HepG2 (cell line): ENCODE results near the gene VKORC1. TPM values are rescaled to one million over a fixed set of nuclear protein-coding genes. Genes with fewer than 3 reads are reported as not detected.

Source experiments
- ATAC-seq: fragments of 200-7000 bp; cut with Tn5 transposase; 3 replicates; pipeline ENCODE4 v1.9.1; 2020; ENCODE audit warnings: mild to moderate bottlenecking, moderate library complexity
- BruUV-seq: library from RNA; stranded (reverse); fragments of 400-500 nt; replicated peaks from 2 replicates; lab custom pipeline; 2021; lab: Mats Ljungman, UMichigan
- CTCF ChIA-PET: fragments of 300-600 bp; formaldehyde crosslinking; extraction: SDS; loops from one replicate; lab custom pipeline; 2021; ENCODE audit warnings: low total read pairs, inconsistent platforms, low intra/inter-chr PET ratio; lab: Yijun Ruan, JAX
- POLR2A ChIA-PET: fragments of 350-600 bp; sonication (Branson Sonifier 250); formaldehyde crosslinking; loops from one replicate; lab custom pipeline; 2020; ENCODE audit warnings: antibody characterized with exemption, inconsistent platforms; lab: Yijun Ruan, JAX
- DNase-seq: peaks from one replicate; pipeline ENCODE4 v3.0.0-alpha.2; 2015; ENCODE audit warnings: low spot score
- FAIRE-seq: peaks from 3 replicates; lab custom pipeline; 2011; peaks lifted over from hg19 to GRCh38; lab: Jason Lieb, UNC
- H2AFZ ChIP-seq: one replicate; pipeline ENCODE4 v1.6.1; 2011; ENCODE audit warnings: low read length, inconsistent platforms
- H3K27ac ChIP-seq: fragments of 300-600 bp; 3 replicates; pipeline ENCODE4 v1.8.0; 2011; ENCODE audit warnings: mixed run types, mild to moderate bottlenecking, mixed read lengths, low read length, inconsistent platforms; ENCODE audit not compliant: insufficient read depth; ENCODE audit errors: extremely low read length
- H3K27me3 ChIP-seq, 2 experiments: fragments of 200-600 bp in 1 of 2; 2 replicates in 1 of 2; 3 replicates in 1 of 2; pipeline versions ENCODE4 v1.6.0 to v1.8.0; 2011; ENCODE audit warnings: low read length in 2 of 2, mild to moderate bottlenecking in 2 of 2, moderate library complexity in 2 of 2, inconsistent platforms in 1 of 2; ENCODE audit not compliant: insufficient read depth in 2 of 2, control insufficient read depth in 1 of 2
- H3K36me3 ChIP-seq, 2 experiments: fragments of 200-600 bp in 1 of 2; replicated peaks in 1 of 2; 2 replicates in 1 of 2; 3 replicates in 1 of 2; pipeline versions ENCODE4 v1.5.1 to v1.8.0; 2011; ENCODE audit warnings: low read length in 2 of 2, inconsistent platforms in 1 of 2; ENCODE audit not compliant: insufficient read depth in 2 of 2, control insufficient read depth in 1 of 2
- H3K4me1 ChIP-seq: 2 replicates; pipeline ENCODE4 v1.5.1; 2012; ENCODE audit warnings: low read length, inconsistent platforms; ENCODE audit not compliant: insufficient read depth
- H3K4me2 ChIP-seq: 2 replicates; pipeline ENCODE4 v1.6.0; 2011; ENCODE audit warnings: low read depth, low read length, inconsistent platforms
- H3K4me3 ChIP-seq, 3 experiments: fragments of 200-600 bp in 1 of 3; sonication (generic), shearing (Covaris generic) in 1 of 3; replicated peaks in 1 of 3; 2 replicates each; pipeline ENCODE4 v1.5.1; 2011 to 2016; ENCODE audit warnings: low read length in 3 of 3, inconsistent platforms in 2 of 3, low read depth in 2 of 3, mild to moderate bottlenecking in 2 of 3, control low read depth in 1 of 3, mixed read lengths in 1 of 3; ENCODE audit not compliant: insufficient read depth in 1 of 3
- H3K79me2 ChIP-seq: one replicate; pipeline ENCODE4 v1.6.1; 2011; ENCODE audit warnings: low read length, inconsistent platforms; ENCODE audit not compliant: insufficient read depth
- H3K9ac ChIP-seq: 2 replicates; pipeline ENCODE4 v1.6.0; 2011; ENCODE audit warnings: mild to moderate bottlenecking, low read depth, low read length, inconsistent platforms; ENCODE audit not compliant: insufficient read depth
- H3K9me3 ChIP-seq: 2 replicates; pipeline ENCODE4 v1.5.1; 2012; ENCODE audit warnings: mild to moderate bottlenecking, low read length
- H4K20me1 ChIP-seq: 2 replicates; pipeline ENCODE4 v1.6.0; 2011; ENCODE audit warnings: inconsistent platforms, mild to moderate bottlenecking, low read length, moderate library complexity; ENCODE audit not compliant: insufficient read depth
- ARID5B ChIP-seq: IDR thresholded peaks from 2 replicates; pipeline ENCODE4 v1.4.0; 2020; ENCODE audit warnings: mild to moderate bottlenecking, missing genetic modification reagents
- NRL ChIP-seq: sonication (generic); formaldehyde crosslinking; IDR thresholded peaks from 2 replicates; pipeline ENCODE4 v1.5.0; 2020; ENCODE audit warnings: missing genetic modification reagents, mild to moderate bottlenecking, moderate library complexity, borderline replicate concordance
- PHF20 ChIP-seq: sonication (generic); formaldehyde crosslinking; IDR thresholded peaks from 2 replicates; pipeline ENCODE4 v1.5.0; 2020; ENCODE audit warnings: mild to moderate bottlenecking, missing genetic modification reagents
- SAFB2 ChIP-seq: sonication (generic); formaldehyde crosslinking; IDR thresholded peaks from 2 replicates; pipeline ENCODE4 v1.5.1; 2020; ENCODE audit warnings: missing genetic modification reagents, low read depth, mild to moderate bottlenecking, borderline replicate concordance
- SALL1 ChIP-seq: sonication (generic); formaldehyde crosslinking; IDR thresholded peaks from 2 replicates; pipeline ENCODE4 v1.8.0; 2022; ENCODE audit warnings: mild to moderate bottlenecking, missing genetic modification reagents
- ZFP36L2 ChIP-seq: sonication (generic); formaldehyde crosslinking; IDR thresholded peaks from 2 replicates; pipeline ENCODE4 v1.4.0; 2020; ENCODE audit warnings: missing genetic modification reagents
- ZNF3 ChIP-seq: IDR thresholded peaks from 2 replicates; pipeline ENCODE4 v1.7.0; 2017; ENCODE audit warnings: inconsistent platforms
- ZNF550 ChIP-seq: sonication (generic); formaldehyde crosslinking; IDR thresholded peaks from 2 replicates; pipeline ENCODE4 v1.4.0; 2020; ENCODE audit warnings: mild to moderate bottlenecking, missing genetic modification reagents, borderline replicate concordance
- WGBS: methylation state at CpG from one replicate; pipeline ENCODE4 v1.1.6; 2017; ENCODE audit warnings: low lambda C conversion rate; 5-methylcytosine and 5-hydroxymethylcytosine counted together
- in situ Hi-C: cut with HindIII; loops from 2 replicates; pipeline ENCODE4 v1.10.0; 2017; ENCODE audit warnings: low pct_unique_long_range_greater_than_20kb; ENCODE audit not compliant: extremely low pct_ligation_motif_present
- intact Hi-C: fragments of 100-400 bp; cut with micrococcal nuclease; formaldehyde crosslinking; loops from one replicate; pipeline ENCODE4 v1.10.0; 2022; ENCODE audit not compliant: unreplicated experiment
- polyA plus RNA-seq, 8 experiments: library from polyadenylated mRNA; depleted of rRNA in 3 of 8; stranded (reverse) in 7 of 8; unstranded in 1 of 8; fragments of >200 nt; fragmentation: Illumina TruSeq in 4 of 8; extraction: Trizol in 4 of 8; gene quantifications; 2 replicates each; pipeline versions ENCODE4 v1.2.1 to v1.2.3, GENCODE V29; 2011 to 2016; ENCODE audit warnings: low read depth in 4 of 8, missing spikeins in 1 of 8, mixed read lengths in 1 of 8; ENCODE audit not compliant: insufficient read depth in 1 of 8
- total RNA-seq, 5 experiments: library from RNA; depleted of rRNA; stranded (reverse); fragments of >200 nt; fragmentation: Illumina TruSeq; extraction: Trizol; gene quantifications; 2 replicates each; pipeline ENCODE4 v1.2.3, GENCODE V29; 2016; ENCODE audit warnings: low read depth in 1 of 5

The VKORC1 gene
- total and polyA plus RNA-seq, 2 of the 13 experiments (the other 11 are each of a cell fraction or from before 2014, with no cell fraction given): 141 to 615 TPM

DNA sequence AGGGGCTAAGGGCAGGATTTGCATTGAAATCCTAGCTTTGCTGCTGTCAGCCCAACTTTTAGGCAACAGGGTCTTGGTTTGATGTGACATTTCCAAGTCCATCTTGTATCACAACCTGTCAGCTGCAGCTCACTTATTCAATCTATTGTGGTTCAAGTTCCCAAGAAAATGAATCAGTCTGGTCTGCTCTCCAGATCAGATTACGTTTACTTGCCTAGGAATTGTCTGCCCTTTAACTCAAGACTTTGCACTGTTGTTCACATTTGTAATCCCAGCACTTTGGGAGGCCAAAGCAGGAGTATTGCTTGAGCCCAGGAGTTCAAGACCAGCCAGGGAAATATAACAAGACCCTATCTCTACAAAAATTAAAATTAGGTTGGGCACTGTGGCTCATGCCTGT, 51.2 kb downstream of the VKORC1 start (continued):
- TF ChIP-seq SAFB2 (no peak), ZNF3 (CRISPR knock-in tag) (peak; percentile 86), ARID5B (CRISPR knock-in tag) (peak; percentile 59; the same call in 1 of the 2 replicates), ZFP36L2 (no peak)
- TF ChIP-seq, all 625 proteins: peak for 26

DNA sequence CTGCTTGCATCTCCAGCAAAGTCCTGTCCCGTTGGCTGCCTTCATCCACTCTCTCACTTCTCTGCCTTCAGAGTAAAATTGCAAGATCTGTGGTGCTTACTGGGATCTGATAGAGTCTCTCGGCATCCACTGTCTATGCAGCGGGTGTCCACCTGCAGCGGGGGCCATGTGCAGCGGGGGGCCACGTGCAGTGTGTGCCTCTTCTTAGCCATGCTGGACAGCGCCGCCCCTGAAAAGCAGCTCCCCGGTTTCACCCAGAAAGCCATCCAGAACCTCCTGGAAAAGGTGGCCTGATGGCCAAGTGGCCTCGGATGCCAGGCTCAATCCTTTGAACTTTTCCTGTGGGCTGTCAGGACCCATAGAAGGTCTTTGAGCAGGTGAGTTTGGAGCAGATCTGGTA, 51.7 kb downstream of the VKORC1 start:
- H3K79me2 ChIP-seq: no peaks in the 10 kb centered on the region
- 94% methylated on average over 10 of the region's 10 CpGs for WGBS
- H3K4me2 ChIP-seq: no peak overlapping the region
- ChIA-PET POLR2A (no interaction called here), CTCF (no interaction called here)
- no peaks in the 10 kb centered on the region for H3K27me3 ChIP-seq
- no peak overlapping the region for H3K4me3 ChIP-seq
- peaks cover 0 to 12% of the 10 kb centered on the region in 2 experiments; a peak in 3 of 5 replicates for H3K36me3 ChIP-seq
- no peak for ATAC-seq
- H2AFZ ChIP-seq: no peak overlapping the region
- in situ Hi-C loops: no loop called here
- no peaks in the 10 kb centered on the region for H3K9me3 ChIP-seq
- intact Hi-C loops: no loop called here
- no peak overlapping the region for H3K27ac ChIP-seq
- BruUV-seq: no TSS peak
- H3K9ac ChIP-seq: no peak overlapping the region
- no peak for FAIRE-seq
- TF ChIP-seq PHF20 (CRISPR knock-in tag): 0 out of 2 replicates have a peak, but pooled peaks have one; percentile 23
- TF ChIP-seq SALL1: 0 out of 2 replicates have a peak, but pooled peaks have one; percentile 18
- TF ChIP-seq ZNF550 (CRISPR knock-in tag): no peak
- TF ChIP-seq NRL (CRISPR knock-in tag): 0 out of 2 replicates have a peak, but pooled peaks have one; percentile 19
- DNase-seq: no peak
- H4K20me1 ChIP-seq: no peaks in the 10 kb centered on the region
- H3K4me1 ChIP-seq: peaks cover 38% of the 10 kb centered on the region
